Stimulated activated CD8-positive, alpha-beta memory T cell treated with anti-CD3 and anti-CD28 coated beads, Interleukin-7, amount 100 ng/mL, for 48 hours (primary cell): Measurements from ENCODE around the gene SH3D19.
A peak's percentile ranks its signal among the peaks of the same experiment; 100 is the strongest.
"Not testable (repeated sequence)": the region's sequence is repeated elsewhere in the genome, so short reads cannot be mapped to it uniquely, and the experiment has no call there.

ENCODE experiments used
- DNase-seq, 2 donors: peaks; one replicate each; pipeline ENCODE4 v3.0.0-alpha.2; 2020; ENCODE audit warnings: low read depth in 1 of 2; ENCODE audit errors: extremely low read depth in 1 of 2

Gene SH3D19

DNA sequence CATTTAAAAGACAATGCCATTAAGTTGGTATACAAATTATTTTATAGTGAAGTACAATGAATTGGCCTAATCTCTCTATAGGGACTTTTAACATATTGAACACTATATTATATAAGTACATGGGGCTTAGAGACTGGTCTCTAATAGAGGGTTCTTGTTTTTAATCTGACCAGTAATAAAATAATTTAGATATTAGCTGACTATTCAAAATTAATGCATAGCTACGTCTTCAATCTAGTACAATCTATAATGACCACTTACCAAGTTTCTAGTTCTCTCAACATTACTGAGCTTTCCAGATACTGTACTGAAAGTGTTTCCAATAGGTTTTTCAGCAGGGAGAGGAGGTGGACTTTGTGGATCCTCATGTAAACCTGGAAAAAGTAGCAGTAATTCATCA, 166.4 kb downstream of the SH3D19 start:
- DNase-seq = no peak

DNA sequence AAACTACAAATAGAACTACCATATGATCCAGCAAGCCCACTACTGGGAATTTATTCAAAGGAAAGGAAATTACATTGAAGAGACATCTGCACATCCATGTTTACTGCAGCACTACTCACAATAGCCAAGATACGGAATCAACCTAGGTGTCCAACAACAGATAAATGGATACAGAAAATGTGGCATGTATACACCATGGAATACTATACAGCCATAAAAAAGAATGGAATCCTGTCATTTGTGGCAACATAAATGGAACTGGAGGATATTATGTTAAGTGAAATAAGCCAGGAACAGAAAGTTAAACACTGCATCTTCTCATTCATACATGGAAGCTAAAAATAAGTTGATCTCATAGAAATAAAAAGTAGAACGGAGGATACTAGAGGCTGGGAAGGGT, 167.9 kb downstream of the SH3D19 start:
- DNase-seq = no peak

DNA sequence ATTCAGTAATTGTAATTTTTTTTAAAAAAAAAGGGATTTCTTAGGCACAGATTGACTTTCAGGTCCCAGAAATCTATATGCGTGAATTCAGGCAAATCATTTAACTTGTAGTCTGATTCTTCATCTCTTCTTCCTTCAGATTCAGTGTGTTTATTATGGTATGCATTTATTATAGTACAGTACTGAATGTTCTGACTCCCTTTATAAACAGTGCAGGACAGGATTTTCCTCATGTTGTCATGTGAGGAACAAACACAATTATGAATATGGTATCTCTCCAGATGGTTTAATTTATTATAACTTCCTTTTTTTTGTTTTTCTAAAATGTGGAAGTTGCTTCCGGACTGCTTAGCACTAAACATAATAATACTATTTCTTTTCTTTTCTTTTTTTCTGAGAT, 171.8 kb downstream of the SH3D19 start:
- no peak for DNase-seq

DNA sequence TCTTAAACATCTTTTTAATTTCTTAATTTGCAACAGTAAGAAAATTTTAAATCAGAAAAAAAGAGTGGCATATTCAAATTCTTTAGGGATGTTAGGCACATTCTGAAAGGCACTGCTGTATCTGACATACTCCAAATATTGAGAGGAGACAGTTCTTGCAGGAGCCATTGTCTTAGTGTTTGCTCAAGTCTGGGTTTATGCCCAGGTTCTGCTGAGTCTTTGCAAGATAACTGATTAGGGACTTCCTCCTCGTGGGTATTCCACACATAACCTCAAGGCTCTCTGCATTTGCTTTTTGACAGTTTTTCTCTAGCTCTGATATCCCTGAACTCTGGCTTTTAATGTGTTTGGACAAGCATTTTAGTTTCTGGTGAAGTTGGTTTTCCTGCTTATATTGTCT, 173.4 kb downstream of the SH3D19 start:
- no peak for DNase-seq

DNA sequence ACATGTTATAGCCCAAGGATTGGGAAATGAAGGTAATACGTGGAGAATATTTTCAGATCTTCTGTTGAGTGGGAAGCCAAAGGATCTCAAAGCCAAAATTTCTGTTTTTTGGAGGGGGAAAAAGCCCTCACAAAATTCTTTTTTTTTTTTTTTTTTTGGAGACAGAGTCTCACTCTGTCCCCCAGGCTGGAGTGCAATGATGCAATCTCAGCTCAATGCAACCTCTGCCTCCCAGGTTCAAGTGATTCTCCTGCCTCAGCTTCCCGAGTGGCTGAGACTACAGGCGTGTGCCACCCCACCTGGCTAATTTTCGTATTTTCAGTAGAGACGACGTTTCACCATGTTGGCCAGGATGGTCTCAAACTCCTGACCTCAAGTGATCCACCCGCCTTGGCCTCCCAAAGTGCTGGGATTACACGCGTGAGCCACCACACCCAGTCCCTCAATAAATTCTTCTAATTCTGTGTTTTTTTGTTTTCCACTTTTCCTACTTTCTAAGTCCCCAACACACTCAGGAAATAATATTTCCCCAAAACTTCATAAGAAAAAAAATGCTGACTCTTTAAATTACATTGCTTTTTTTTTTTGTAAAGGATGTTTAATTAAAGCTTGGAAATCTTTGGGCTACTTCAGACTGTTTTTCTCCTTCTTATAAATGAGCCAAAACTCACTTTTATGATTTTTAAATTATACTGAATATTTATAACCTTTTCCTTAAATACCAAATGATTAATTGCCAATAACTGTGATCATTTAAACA, 174.4 kb downstream of the SH3D19 start:
- no peak for DNase-seq

DNA sequence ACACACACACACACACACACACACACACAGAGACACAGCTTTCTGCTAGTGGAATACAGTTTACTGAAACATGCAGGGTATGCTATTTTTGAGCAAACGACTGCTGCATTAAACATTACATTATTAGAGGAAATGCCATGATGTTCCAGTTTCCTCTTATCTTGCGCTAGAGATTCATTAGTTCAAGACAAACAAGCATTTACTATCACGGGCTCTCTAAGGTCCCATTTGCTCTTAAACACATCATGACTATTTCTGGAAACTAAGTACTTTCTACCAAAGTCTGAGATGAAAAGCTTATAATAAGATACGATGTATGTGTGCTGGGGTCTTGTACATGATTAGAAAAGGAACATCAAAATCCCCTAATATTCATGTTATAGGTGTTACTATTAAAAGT, 177.1 kb downstream of the SH3D19 start:
- DNase-seq = no peak

DNA sequence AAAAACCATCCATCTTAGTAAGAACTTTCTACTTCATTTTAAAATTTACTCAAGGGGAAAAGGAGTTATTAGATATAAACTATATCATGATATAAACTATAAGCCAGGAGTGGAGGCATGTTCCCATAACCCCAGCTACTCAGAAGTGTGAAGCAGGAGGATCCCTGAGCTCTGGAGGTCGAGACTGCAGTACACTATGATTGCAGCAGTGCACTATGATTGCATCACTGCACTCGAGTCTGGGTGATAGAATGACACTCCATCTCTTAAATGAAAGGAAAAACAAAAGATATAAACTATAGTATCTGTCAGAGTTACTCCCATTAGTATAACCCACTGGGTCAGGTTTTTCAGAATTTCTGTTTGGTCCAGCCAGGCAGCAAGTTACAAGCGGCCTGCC, 178.4 kb downstream of the SH3D19 start:
- DNase-seq = no peak

DNA sequence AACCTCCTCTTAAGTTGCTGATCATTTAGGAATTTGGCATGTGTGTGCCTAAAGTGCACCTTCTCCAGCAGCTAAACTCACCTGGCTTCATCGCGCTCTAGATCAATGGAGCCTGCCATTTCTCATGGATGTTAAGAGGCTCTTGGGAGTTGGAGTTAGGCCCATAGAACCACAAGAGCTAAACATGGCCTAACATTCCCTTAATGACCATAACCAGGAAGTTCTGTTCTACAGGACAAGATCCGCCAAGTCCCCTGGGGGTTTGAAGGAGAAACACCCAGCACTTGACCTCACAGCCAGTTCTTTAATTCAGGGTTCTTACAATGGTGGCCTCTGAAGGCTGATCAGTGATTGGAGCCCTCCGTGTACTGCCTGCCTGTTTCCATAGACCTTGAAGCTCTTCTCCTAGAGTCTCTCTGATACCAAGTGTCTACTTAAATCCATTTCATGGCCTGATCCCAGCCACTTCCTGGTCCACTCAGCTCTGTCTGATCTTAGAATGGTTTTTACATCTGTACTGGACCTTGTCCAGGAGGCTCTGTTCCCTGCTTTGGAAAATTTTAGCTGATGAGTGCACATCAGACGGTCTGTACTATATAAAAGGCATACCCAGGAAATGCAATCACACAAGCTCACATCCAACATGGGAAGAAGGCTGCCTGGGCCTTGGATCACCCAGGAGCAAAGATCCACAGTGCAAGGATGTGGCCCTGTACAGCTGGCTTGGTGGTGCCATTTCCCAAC, 180.9 kb downstream of the SH3D19 start:
- DNase-seq = no peak

DNA sequence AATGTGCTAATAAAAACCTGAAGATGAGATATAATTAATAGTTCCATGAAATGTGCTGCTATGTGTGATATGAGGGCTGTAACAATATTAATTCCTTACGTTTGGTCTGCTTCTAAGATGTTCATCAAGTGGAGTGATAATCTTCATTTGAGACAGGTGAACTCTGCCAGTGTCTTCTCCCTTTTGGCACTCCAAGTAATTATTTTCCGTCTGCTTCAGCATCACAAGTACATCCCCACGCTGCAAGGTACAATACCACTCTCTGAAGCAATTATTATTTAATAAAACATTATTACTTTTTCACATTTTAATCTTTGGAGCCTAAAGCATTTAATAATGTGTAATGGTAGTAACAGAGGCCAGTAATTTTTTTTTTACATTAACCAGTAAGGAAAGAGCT, 181.6 kb downstream of the SH3D19 start:
- DNase-seq = no peak

DNA sequence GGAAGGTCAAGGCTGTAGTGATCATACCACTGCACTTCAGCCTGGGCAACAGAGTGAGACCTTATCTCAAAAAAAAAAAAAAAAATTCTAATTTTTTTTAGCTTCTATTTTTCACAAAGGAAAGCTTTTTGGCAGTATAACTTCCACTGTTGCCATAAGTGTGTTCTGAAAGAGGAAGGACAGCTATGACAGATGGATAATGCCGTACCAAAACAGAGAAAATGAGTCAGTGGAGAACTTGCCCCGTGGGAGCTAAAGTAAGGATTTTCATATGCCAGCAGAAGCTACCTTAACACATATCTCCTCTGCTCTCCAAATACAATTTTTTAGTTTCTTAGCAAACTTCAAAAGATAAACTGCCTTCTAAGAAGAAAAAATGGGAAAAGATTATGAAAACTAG, 182.2 kb downstream of the SH3D19 start:
- no peak for DNase-seq

DNA sequence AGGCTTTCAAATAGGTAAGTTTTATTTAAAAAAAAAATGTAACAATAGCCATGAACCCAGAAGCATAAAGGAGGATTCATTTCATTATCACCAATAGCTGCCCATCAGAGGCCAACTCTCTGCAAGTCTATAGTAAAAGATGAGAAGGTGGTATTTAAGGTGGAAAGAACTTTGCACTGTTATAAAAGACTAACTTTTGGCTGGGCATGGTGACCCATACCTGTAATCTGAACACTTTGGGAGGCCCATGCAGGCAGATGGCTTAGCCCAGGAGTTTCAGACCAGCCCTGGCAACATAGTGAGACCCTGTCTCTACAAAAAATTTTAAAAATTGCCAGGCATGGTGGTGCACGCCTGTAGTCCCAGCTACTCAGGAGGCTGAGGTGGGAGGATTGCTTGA, 182.6 kb downstream of the SH3D19 start:
- DNase-seq = no peak

DNA sequence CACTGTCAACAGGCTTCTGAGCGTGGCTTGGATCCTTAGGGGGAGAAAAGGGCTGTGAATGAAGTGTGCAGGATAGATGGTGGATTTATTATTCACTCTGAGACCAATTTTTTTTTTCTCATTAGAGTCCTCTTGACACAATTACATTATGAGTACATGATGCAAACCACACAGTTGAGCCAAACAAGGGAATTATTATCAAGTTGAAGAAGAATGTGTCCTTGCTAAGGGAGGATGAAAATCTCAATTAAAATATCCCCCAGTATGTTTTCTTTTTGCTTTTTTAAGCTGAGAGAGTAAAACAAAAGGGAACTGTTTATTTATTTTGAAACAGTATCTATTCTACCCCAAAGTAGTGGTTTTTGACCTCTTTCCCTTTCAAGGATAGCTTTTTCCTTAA, 185.6 kb downstream of the SH3D19 start:
- no peak for DNase-seq

DNA sequence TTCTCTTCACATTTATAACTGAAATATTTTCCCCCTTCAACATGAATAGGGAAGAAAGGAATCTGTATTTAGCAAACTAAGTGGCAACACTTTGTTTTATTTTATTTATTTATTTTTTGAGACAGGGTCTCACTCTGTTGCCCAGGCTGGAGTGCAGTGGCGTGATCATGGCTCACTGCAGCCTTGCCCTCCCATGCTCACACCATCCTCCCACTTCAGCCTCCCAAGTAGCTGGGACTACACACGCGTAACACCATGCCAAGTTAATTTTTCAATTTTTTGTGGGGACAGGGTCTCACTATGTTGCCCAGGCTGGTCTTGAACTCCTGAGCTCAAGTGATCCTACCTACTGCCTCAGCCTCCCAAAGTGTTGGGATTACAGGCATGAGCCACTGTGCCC, 189.4 kb downstream of the SH3D19 start:
- not testable (repeated sequence) for DNase-seq

DNA sequence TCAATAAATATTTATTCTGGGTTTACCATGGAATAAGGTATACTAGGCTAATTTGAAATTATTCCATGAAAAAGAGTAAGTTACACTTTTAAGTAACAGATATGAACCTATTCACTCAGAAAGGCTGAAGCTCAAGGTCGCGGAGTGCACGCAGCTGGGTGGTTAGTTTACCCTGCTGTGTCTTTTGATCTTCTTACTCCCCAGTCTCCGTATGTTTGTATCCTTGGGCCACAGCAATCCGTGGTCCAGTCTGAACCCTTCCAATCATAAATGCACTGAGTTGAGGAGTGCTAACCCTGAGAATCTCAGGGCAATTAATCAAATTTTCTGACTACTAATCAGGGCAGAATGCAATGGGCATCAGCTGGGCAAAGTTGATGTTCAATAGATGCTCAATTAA, 192.1 kb downstream of the SH3D19 start:
- DNase-seq = no peak

DNA sequence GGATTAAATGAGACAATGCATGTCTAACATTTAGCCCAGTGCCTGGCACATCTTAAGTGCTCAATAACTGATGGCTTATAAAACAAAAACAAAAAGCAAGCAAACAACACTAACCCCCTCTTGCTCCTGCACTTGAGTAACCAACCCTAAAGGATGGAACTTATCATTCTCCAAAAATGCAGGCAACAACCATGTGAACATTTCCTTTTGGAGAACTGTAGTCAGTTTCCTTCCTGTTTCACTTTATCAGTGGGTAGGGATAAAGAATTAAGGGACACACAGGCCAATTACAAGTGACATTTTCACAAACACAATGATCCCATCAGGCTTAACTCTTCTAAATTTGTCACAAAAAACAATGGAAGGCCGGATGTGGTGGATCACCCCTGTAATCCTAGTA, 195.6 kb downstream of the SH3D19 start:
- no peak for DNase-seq

DNA sequence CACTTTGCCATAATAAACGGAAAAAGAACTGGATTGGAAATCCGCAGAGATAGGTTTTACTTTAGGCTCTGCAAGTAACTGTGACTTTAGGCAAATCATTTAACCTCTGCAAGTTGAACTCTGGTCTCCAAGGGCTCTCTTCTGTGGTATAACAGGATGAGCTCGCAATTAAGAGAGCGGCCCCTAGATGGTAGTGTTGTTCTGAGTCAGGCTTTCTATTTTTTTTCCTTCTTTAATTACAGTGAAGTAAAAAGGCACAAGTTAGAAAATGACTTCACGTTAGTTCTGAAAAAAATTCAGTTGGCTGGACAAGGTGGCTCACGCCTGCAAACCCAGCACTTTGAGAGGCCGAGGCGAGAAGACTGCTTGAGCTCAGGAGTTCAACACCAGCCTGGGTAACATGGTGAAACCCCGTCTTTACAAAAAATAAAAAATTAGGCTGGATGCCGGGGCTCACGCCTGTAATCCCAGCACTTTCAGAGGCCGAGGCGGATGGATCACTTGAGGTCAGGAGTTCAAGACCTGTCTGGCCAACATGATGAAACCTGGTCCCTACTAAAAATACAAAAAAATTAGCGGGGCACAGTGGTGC, 207.9 kb downstream of the SH3D19 start:
- DNase-seq = peak in 1 of 2 donors; percentile 12

DNA sequence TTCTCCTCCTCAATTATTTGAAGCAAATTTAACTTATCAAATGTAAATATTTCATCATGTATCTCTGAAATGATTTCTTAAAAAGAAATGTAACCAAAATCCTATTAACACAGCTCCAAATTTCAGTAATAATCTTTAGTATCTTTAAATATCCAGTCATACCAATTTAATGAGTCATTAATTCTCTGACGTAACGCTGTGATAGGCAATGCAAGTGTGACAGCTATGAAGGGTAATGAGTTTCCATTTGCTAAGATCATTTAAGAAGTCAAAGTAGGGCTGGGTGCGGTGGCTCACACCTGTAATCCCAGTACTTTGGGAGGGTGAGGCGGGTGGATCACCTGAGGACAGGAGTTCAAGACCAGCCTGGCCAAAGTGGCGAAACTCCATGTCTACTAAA, 210.4 kb downstream of the SH3D19 start:
- no peak for DNase-seq

DNA sequence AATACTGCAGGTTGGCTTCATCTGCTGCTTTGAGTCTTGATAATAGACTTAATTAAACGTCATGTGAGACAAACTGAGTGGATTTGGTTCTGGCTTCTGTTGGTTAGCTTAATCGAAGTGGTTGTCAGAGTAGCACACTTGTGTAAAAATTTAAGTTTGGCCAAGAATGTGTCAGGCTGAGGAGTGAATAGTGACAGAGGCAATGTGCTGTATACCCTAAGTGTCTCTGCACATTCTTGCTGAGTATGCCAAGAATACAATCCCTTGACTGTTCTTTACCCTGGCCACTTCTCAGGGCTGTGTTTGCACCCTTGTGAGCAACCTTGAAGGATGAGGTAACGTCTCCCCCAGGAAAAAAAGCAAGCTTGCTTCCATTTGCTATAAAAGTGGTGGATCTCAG, 211.1 kb downstream of the SH3D19 start:
- DNase-seq = no peak

DNA sequence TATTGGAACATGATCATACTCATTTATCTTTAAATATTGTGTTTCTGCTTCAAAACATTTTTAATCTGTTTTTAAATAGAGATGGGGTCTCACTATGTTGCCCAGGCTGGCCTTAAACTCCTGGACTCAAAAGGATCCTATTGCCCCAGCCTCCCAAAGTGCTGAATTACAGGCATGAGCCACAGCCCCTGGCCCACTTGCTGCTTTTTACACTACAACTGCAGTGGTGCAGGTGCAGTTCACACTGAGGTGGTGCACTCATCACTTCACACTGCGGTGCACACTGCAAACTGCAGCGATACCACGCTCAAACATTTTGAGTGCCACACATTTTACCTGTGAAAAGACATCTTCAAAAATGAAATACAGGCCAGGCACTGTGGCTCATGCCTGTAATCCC, 215.2 kb downstream of the SH3D19 start:
- DNase-seq = no peak

DNA sequence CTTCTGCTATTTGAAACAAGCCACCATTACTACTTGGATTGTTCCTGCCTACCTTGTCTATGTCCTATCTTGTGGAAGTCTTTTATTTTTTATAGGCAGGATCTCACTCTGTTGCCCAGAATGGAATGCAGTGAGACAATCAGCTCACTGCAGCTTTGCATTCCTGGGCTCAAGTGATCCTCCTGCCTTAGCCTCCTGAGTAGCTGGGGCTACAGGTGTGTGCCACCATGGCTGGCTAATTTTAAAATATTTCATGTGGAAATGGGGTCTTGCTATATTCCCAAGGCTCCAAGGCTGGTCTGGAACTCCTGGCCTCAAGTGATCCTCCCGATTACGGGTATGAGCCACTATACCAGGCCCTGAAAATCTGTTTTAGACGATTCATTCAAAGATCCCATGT, 218.3 kb downstream of the SH3D19 start:
- DNase-seq = no peak

DNA sequence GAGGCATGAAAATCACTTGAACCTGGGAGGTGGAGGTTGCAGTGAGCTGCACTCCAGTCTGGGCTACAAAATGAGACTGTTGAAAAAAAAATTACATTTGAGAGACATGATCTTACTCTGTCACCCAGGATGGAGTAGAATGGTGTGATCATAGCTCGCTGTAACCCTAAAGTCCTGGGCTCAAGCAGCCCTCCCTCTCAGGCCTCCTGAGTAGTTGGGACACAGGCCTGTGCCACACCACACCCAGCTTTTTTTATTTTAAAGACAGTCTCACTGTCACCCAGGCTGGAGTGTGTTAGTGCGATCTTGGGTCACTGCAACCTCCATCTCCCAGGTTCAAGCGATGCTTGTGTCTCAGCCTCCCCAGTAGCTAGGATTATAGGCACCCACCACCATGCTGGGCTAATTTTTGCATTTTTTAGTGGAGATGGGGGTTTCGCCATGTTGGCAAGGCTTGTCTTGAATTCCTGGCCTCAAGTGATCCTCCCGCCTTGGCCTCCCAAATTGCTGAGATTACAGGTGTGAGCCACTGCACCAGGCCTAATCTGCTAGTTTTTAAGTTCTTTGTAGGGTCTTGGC, 219.9 kb downstream of the SH3D19 start:
- no peak for DNase-seq

DNA sequence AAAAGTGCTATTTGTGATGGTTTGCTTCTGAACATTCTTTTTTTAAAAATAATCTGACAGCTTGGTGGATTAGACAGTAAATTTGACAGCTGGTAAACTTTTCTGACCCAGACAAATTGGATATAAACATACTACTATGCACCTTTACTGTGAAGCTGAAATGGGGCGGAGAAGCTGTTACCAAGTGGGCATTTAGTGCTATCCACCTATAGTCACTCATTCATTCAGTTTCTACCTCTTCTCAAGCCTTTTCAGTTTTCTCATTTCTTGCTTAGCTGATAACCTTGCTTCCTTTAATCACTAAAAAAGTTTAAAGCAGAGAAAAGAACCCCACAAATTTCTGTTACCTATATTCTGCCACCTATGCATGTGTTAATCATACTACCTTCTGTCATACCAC, 220.8 kb downstream of the SH3D19 start:
- DNase-seq = no peak
